Mesothelial cell of epicardium (in vitro differentiated cells): ENCODE data around the gene HS2ST1. TPM values are rescaled to one million over a fixed set of nuclear protein-coding genes. Genes with fewer than 3 reads are reported as not detected.

Source experiments
- DNase-seq, 2 experiments: peaks; one replicate each; pipeline ENCODE4 v3.0.0; 2021; ENCODE audit warnings: low spot score in 2 of 2; ENCODE audit not compliant: unreplicated experiment in 2 of 2
- H3K27ac Mint-ChIP-seq: 2 replicates; pipeline ENCODE4 v1.8.0; 2021; ENCODE audit warnings: mixed read lengths
- H3K27me3 Mint-ChIP-seq: 2 replicates; pipeline ENCODE4 v1.8.0; 2021; ENCODE audit warnings: low read depth, mixed read lengths
- H3K36me3 Mint-ChIP-seq: 2 replicates; pipeline ENCODE4 v1.8.0; 2021; ENCODE audit warnings: mixed read lengths
- H3K4me1 Mint-ChIP-seq: 2 replicates; pipeline ENCODE4 v1.8.0; 2021; ENCODE audit warnings: mixed read lengths
- H3K4me3 Mint-ChIP-seq: 2 replicates; pipeline ENCODE4 v1.8.0; 2021; ENCODE audit warnings: mild to moderate bottlenecking, moderate library complexity, mixed read lengths
- H3K9me3 Mint-ChIP-seq: 2 replicates; pipeline ENCODE4 v1.8.0; 2021; ENCODE audit warnings: mixed read lengths
- CTCF ChIP-seq: fragments of 200-600 bp; sonication (generic); IDR thresholded peaks from one replicate; pipeline ENCODE4 v1.5.0; 2021; ENCODE audit warnings: antibody characterized with exemption; ENCODE audit not compliant: unreplicated experiment
- total RNA-seq: library from RNA; stranded (reverse); gene quantifications from 3 replicates; pipeline ENCODE4 v1.2.1, GENCODE V29; 2021

The HS2ST1 gene
- total RNA-seq, 1 donor from 2014 or later, result 40.2 TPM

DNA sequence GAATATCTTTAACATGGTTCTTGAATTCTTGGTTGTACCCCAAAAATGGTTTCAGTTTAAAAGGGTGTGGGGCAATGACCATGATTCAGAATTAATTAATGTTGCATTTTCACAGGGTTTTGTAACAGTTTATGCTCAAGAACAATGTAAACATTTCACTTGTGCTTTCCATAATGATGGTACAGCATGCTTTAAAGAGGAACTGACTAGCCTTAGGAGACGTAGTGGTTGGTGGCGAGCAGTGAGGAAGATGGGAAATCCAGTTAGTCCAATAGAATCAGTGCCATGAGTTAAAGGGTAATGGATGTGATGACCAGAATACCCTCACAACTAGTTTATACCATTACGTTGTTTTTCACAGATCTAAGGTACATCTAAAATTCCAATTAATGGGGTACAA is 138.0 kb downstream of the HS2ST1 start:
- Mint-ChIP-seq H3K9me3 (peaks cover 17% of the 10 kb centered on the region), H3K4me1 (peaks cover 16% of the 10 kb centered on the region), H3K27me3 (no peaks in the 10 kb centered on the region), H3K36me3 (peaks cover 7% of the 10 kb centered on the region), H3K27ac (no peak overlapping the region), H3K4me3 (no peak overlapping the region)
- TF ChIP-seq CTCF, result no peak
- no peak for DNase-seq

DNA sequence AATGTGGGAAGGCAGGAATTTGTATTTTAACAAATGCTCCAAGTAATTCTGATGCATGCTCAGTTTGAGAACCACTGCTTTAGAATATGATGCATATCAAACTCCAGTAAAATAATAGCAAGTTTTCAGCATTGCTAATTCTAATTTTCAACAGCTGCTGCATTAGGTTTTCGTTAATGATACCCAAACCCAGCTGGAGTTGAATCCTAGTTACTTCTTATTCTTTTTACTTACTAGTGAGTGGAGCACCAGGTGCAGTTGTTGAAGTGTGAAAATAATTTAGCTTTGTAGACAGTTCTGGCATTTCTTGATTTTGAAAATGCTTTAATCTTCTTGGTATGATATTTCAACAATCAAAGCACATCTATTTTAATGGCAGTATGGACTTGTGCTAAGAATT is 138.5 kb downstream of the HS2ST1 start:
- Mint-ChIP-seq H3K36me3 (peaks cover 3% of the 10 kb centered on the region), H3K4me1 (peaks cover 20% of the 10 kb centered on the region), H3K27ac (no peak overlapping the region), H3K27me3 (no peaks in the 10 kb centered on the region), H3K9me3 (peaks cover 12% of the 10 kb centered on the region), H3K4me3 (no peak overlapping the region)
- DNase-seq, result no peak
- no peak for TF ChIP-seq CTCF

GRCh38 chr1:87053446-87053845 is 139.0 kb downstream of the HS2ST1 start:
- TF ChIP-seq CTCF, result no peak
- H3K27me3 Mint-ChIP-seq, result no peaks in the 10 kb centered on the region
- H3K36me3 Mint-ChIP-seq, result no peaks in the 10 kb centered on the region
- H3K4me1 Mint-ChIP-seq, result peaks cover 25% of the 10 kb centered on the region
- H3K9me3 Mint-ChIP-seq, result peaks cover 8% of the 10 kb centered on the region
- H3K27ac Mint-ChIP-seq, result no peak overlapping the region
- H3K4me3 Mint-ChIP-seq, result no peak overlapping the region
- no peak for DNase-seq

GRCh38 chr1:87056974-87057373 is 142.5 kb downstream of the HS2ST1 start:
- Mint-ChIP-seq H3K27me3 (no peaks in the 10 kb centered on the region), H3K36me3 (no peaks in the 10 kb centered on the region), H3K9me3 (peaks cover 6% of the 10 kb centered on the region), H3K27ac (no peak overlapping the region), H3K4me1 (peaks cover 14% of the 10 kb centered on the region), H3K4me3 (no peak overlapping the region)
- TF ChIP-seq CTCF, result no peak
- DNase-seq, result no peak

- no peak for TF ChIP-seq CTCF
Observed at GRCh38 chr1:87058343-87058649, 143.9 kb downstream of the HS2ST1 start.

GRCh38 chr1:87061742-87062156 is 147.3 kb downstream of the HS2ST1 start:
- H3K9me3 Mint-ChIP-seq, result peaks cover 22% of the 10 kb centered on the region
- H3K4me3 Mint-ChIP-seq, result no peak overlapping the region
- no peak for DNase-seq
- peaks cover 11% of the 10 kb centered on the region for H3K4me1 Mint-ChIP-seq
- no peak overlapping the region for H3K27ac Mint-ChIP-seq
- no peaks in the 10 kb centered on the region for H3K27me3 Mint-ChIP-seq
- peaks cover 9% of the 10 kb centered on the region for H3K36me3 Mint-ChIP-seq
- no peak for TF ChIP-seq CTCF

More at GRCh38 chr1:87058343-87058649, 143.9 kb downstream of the HS2ST1 start:
- Mint-ChIP-seq H3K4me3 (no peak overlapping the region), H3K27me3 (no peaks in the 10 kb centered on the region), H3K4me1 (peaks cover 13% of the 10 kb centered on the region), H3K36me3 (peaks cover 5% of the 10 kb centered on the region), H3K27ac (peak overlapping the region; percentile 55), H3K9me3 (peaks cover 19% of the 10 kb centered on the region)
- DNase-seq, result no peak
